Thyroid gland (tissue), 4 donors: ENCODE data around the gene GAPDHS. TPM values are rescaled to one million over a fixed set of nuclear protein-coding genes. Genes with fewer than 3 reads are reported as not detected.
A peak's percentile ranks its signal among the peaks of the same experiment; 100 is the strongest.

ENCODE experiments used
- DNase-seq, 2 donors: peaks; one replicate each; pipeline ENCODE4 v3.0.0-alpha.2; 2019
- H3K27ac ChIP-seq, 3 donors: fragments of 200-600 bp; sonication (generic); 1 replicate in 2 of 3; 2 replicates in 1 of 3; pipeline ENCODE4 v1.5.1; 2016 to 2019; ENCODE audit warnings: mild to moderate bottlenecking in 1 of 3, moderate library complexity in 1 of 3
- H3K27me3 ChIP-seq: fragments of 200-600 bp; sonication (generic); one replicate; pipeline ENCODE4 v1.5.1; 2019
- H3K36me3 ChIP-seq, 2 donors: fragments of 200-600 bp; sonication (generic); one replicate each; pipeline ENCODE4 v1.5.1; 2016 to 2019
- H3K4me1 ChIP-seq, 2 donors: fragments of 200-600 bp; sonication (generic); one replicate each; pipeline ENCODE4 v1.5.1; 2017 to 2019
- H3K4me3 ChIP-seq, 3 donors: fragments of 200-600 bp; sonication (generic); replicated peaks in 1 of 3; 1 replicate in 2 of 3; 2 replicates in 1 of 3; pipeline ENCODE4 v1.5.1; 2016; ENCODE audit warnings: mild to moderate bottlenecking in 1 of 3
- H3K9me3 ChIP-seq: fragments of 200-600 bp; sonication (generic); one replicate; pipeline ENCODE4 v1.5.1; 2017
- POLR2A ChIP-seq, 2 donors: fragments of 450-650 bp; IDR thresholded peaks; one replicate each; pipeline ENCODE4 v1.6.1; 2017; ENCODE audit warnings: antibody characterized with exemption in 2 of 2, mild to moderate bottlenecking in 2 of 2, moderate library complexity in 1 of 2
- WGBS, 2 donors: methylation state at CpG; one replicate each; pipeline ENCODE4 v1.1.5; 2017; 5-methylcytosine and 5-hydroxymethylcytosine counted together
- intact Hi-C: fragments of 100-400 bp; cut with DNase I; formaldehyde crosslinking; loops from one replicate; pipeline ENCODE4 v1.15.1; 2023
- total RNA-seq, 4 donors: library from RNA; depleted of rRNA; stranded (reverse); fragments of >200 nt; gene quantifications; one replicate each; pipeline ENCODE4 v1.2.3, GENCODE V29; 2016
- TF ChIP-seq, protein P1 (sequence below), 6 experiments: fragments of 200-600 bp in 3 of 6; fragments of 450-650 bp in 3 of 6; sonication (generic) in 3 of 6; IDR thresholded peaks; one replicate each; pipeline ENCODE4 v1.5.1; 2016 to 2019; ENCODE audit warnings: antibody characterized with exemption in 6 of 6, mild to moderate bottlenecking in 2 of 6, inconsistent platforms in 1 of 6, moderate library complexity in 1 of 6

Gene GAPDHS
- total RNA-seq, 4 donors from 2014 or later: 1.6 TPM; not detected in 3

DNA sequence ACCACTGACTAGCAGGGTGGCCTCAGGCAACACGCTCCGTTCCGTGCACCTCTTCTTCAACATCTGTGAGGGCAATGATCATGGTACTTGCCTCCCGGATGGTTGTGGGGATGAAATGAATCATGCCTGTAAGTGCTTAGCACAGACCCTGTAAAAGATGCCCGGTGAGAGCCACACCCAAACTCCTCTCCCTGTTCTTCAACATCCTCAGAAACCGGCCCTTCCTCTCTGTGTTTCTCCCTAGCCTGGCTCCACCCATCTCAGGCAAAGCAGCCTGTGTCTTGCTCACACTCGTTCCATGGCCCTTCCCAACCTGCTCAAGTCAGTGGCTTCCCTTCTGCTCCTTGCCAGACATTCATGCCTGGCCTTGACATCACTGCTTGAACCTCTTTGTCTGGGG is 14.0 kb upstream of the GAPDHS start:
- H3K4me1 ChIP-seq: peaks cover under 1 to 26% of the 10 kb centered on the region in 2 donors
- no peaks in the 10 kb centered on the region for H3K27me3 ChIP-seq
- no peaks in the 10 kb centered on the region for H3K36me3 ChIP-seq
- no peaks in the 10 kb centered on the region for H3K9me3 ChIP-seq
- H3K27ac ChIP-seq: no peak overlapping the region
- WGBS, 2 donors: 61 to 64% methylated on average over 7 of the region's 7 CpGs
- H3K4me3 ChIP-seq: no peak overlapping the region
- DNase-seq: peak in 1 of 2 donors; percentile 13
- intact Hi-C loops: no loop called here
- TF ChIP-seq, protein P1, sequence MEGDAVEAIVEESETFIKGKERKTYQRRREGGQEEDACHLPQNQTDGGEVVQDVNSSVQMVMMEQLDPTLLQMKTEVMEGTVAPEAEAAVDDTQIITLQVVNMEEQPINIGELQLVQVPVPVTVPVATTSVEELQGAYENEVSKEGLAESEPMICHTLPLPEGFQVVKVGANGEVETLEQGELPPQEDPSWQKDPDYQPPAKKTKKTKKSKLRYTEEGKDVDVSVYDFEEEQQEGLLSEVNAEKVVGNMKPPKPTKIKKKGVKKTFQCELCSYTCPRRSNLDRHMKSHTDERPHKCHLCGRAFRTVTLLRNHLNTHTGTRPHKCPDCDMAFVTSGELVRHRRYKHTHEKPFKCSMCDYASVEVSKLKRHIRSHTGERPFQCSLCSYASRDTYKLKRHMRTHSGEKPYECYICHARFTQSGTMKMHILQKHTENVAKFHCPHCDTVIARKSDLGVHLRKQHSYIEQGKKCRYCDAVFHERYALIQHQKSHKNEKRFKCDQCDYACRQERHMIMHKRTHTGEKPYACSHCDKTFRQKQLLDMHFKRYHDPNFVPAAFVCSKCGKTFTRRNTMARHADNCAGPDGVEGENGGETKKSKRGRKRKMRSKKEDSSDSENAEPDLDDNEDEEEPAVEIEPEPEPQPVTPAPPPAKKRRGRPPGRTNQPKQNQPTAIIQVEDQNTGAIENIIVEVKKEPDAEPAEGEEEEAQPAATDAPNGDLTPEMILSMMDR (IDR thresholded peaks at IDR 0.05): no peak
- TF ChIP-seq POLR2A (IDR thresholded peaks at IDR 0.05): no peak

DNA sequence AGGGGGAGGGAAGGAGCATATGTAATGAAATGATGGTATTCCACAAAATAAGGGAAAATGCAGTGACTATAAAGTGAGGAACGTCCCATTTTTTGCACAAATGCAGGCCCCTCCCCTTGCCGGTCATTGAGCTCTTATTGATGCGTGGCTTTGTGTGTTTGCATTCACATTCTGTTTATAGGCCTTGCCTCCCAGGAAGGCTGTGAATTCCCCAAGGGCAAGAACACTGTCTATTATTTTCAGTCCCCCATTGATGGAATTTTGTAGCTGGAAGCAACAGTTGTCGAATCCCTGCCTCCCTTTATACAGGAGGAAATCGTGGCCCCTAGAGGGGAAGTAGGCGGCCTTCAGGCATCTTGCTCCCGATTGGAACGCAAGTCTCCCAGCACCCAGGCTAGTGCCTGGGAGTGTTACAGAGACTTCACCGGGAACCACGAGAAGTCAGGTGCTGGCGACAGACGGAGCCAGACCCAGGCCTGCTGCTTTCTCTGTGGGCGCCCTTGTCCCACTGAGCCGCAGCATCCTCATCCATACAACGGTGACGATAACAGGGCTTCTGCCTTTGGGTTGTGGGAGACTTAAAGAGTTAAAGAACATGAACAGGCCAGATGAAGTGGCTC is 12.0 kb upstream of the GAPDHS start:
- Histone ChIP-seq H3K36me3 (no peaks in the 10 kb centered on the region), H3K27me3 (no peaks in the 10 kb centered on the region)
- WGBS, 2 donors: 39 to 45% methylated on average over 16 of the region's 16 CpGs

DNA sequence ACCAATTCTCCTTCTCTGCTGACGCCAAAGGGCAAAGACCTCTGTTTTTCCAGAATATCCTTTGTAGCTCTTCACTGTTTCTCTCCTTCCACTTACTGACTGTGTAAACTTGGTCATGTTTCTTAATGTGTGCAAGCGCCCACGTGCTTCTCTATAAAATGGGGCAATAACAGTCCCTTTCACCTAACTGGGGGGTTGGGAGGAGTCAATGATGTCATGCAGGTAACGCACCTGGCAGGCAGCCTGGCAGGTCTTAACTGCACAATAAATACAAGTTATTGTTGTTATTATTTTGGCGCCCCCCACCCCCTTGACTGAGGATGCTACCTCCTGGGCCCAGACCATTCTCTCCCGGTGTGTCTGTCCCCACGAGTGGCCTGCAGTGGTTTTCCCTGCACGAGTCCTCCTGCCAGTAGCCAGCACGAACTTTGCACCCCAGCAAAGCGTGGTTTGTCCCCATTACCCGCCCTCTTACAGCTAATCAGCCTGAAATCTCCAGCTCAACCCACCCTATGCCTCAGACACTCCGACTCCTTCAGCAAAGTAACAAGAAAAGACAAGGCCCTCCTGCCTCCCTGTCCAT is 10.4 kb upstream of the GAPDHS start:
- WGBS, 2 donors: 87 to 92% methylated on average over 12 of the region's 12 CpGs

More for the DNA sequence above, 12.0 kb upstream of the GAPDHS start:
- no peak for TF ChIP-seq POLR2A (IDR thresholded peaks at IDR 0.05)
- TF ChIP-seq, protein P1 (IDR thresholded peaks at IDR 0.05): no peak
- Histone ChIP-seq H3K27ac (peak overlapping the region; percentile 8 to 80 (median 61)), H3K4me3 (no peak overlapping the region), H3K9me3 (no peaks in the 10 kb centered on the region), H3K4me1 (peaks cover 0 to 35% of the 10 kb centered on the region in 2 donors)
- intact Hi-C loops: no loop called here
- DNase-seq: peak; percentile 70 to 72

DNA sequence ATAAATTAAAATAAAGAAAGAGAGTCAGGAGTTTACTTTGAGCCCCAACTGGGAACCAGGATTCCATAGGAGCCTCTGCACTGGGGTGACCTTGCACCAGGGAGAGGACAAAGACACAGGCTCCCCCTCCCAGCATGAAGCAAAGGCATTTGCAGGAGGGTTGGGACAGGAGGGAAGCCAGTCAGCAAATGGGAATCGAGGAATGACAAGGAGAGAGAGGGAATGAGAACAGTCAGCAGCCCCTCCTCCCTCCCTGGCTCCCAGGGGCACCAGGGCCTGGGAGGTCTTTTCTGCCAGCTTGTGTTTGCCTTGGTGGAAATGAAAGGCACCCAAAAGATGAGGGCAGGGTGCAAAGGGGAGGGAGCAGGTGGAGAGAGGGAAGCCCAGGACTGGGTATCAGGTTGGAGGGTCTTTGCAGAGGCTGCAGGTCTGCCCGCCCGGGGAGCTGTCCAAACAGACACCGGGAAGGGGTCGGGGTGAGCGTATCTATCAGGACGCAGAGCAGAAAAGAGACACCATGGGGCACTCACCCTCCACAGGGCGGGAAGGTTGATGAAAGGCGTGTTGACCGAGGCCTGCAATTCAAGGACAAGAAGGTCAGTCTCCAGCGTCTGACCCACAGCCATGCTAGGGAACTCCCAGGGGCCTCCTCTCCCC is 8.9 kb upstream of the GAPDHS start:
- H3K4me3 ChIP-seq: no peak overlapping the region
- intact Hi-C loops: no loop called here
- no peaks in the 10 kb centered on the region for H3K27me3 ChIP-seq
- 57 to 59% methylated on average over 11 of the region's 11 CpGs for WGBS, 2 donors
- H3K9me3 ChIP-seq: no peaks in the 10 kb centered on the region
- peaks cover 0 to 27% of the 10 kb centered on the region in 2 donors for H3K4me1 ChIP-seq
- no peak overlapping the region for H3K27ac ChIP-seq
- TF ChIP-seq POLR2A (IDR thresholded peaks at IDR 0.05): no peak
- TF ChIP-seq, protein P1 (IDR thresholded peaks at IDR 0.05): no peak
- DNase-seq: no peak
- no peaks in the 10 kb centered on the region for H3K36me3 ChIP-seq

More for the DNA sequence above, 10.4 kb upstream of the GAPDHS start:
- no peak for DNase-seq
- intact Hi-C loops: no loop called here
- Histone ChIP-seq H3K9me3 (no peaks in the 10 kb centered on the region), H3K36me3 (no peaks in the 10 kb centered on the region), H3K27ac (no peak overlapping the region), H3K4me1 (peaks cover 0 to 35% of the 10 kb centered on the region in 2 donors), H3K27me3 (no peaks in the 10 kb centered on the region), H3K4me3 (no peak overlapping the region)
- TF ChIP-seq POLR2A (IDR thresholded peaks at IDR 0.05): no peak
- TF ChIP-seq, protein P1 (IDR thresholded peaks at IDR 0.05): no peak

DNA sequence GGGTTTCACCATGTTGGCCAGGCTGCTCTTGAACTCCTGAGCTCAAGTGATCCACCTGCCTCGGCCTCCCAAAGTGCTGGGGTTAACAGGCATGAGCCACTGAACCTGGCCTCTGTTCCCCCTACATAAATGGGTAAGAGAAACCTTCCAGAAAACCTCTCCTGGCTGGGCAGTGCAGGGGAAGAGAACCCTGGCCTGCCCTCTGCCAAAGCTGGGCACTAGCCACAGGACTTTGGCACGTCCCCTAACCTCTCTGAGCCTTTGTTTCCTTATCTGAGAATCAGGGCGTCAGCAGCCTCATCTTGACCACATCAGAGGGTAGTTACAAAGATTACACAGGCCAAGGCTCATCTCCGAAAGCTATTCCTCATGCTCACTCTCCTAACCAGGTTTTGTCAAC is 7.4 kb upstream of the GAPDHS start:
- no peak overlapping the region for H3K27ac ChIP-seq
- DNase-seq: no peak
- H3K4me3 ChIP-seq: no peak overlapping the region
- no peak for TF ChIP-seq POLR2A (IDR thresholded peaks at IDR 0.05)
- TF ChIP-seq, protein P1 (IDR thresholded peaks at IDR 0.05): no peak
- intact Hi-C loops: no loop called here
- H3K4me1 ChIP-seq: peaks cover 0 to 23% of the 10 kb centered on the region in 2 donors
- no peaks in the 10 kb centered on the region for H3K27me3 ChIP-seq
- 74% methylated on average over 4 of the region's 4 CpGs for WGBS, 2 donors
- H3K36me3 ChIP-seq: no peaks in the 10 kb centered on the region
- no peaks in the 10 kb centered on the region for H3K9me3 ChIP-seq
